H1 (cell line): ENCODE results near the gene TRHDE. TPM values are rescaled to one million over a fixed set of nuclear protein-coding genes. Genes with fewer than 3 reads are reported as not detected.

Experiments used
- TAF1 ChIP-seq: IDR thresholded peaks from 2 replicates; pipeline ENCODE4 v1.6.1; 2011; ENCODE audit warnings: mild to moderate bottlenecking, low read depth, low read length
- polyA plus RNA-seq, 7 experiments: library from polyadenylated mRNA; depleted of rRNA in 3 of 7; stranded (reverse) in 5 of 7; unstranded in 2 of 7; fragments of >200 nt in 5 of 7; fragments of 200-250 nt in 2 of 7; gene quantifications; 1 replicate in 5 of 7; 2 replicates in 1 of 7; 4 replicates in 1 of 7; pipeline versions ENCODE4 v1.2.1 to v1.2.3, GENCODE V29; 2011 to 2013; ENCODE audit warnings: missing spikeins in 2 of 7, mixed read lengths in 2 of 7
- total RNA-seq: library from RNA; stranded (reverse); fragmentation: NEBNext Ultra II Directional; extraction: Animal tissue kit (Norgen Biotek cat#: 25700); gene quantifications from 2 replicates; pipeline ENCODE4 v1.2.1, GENCODE V29; 2021

TRHDE gene
- total and polyA plus RNA-seq, 2 of the 8 experiments (the other 6 are each of a cell fraction or from before 2014, with no cell fraction given): 1.3 to 5.0 TPM

- no peak for TF ChIP-seq TAF1
- TF ChIP-seq, all 59 proteins: peak for 0
Measured at GRCh38 chr12:72246370-72246769, 25.8 kb upstream of the TRHDE start (continued).
